GM19397 (cell line): Measurements from ENCODE around the gene DPF3.

Experiments used
- ATAC-seq: cut with Tn5 transposase; IDR thresholded peaks from one replicate; pipeline ENCODE4 v1.9.1; 2021; ENCODE audit warnings: mild to moderate bottlenecking, moderate library complexity; ENCODE audit not compliant: unreplicated experiment

Gene DPF3

DNA sequence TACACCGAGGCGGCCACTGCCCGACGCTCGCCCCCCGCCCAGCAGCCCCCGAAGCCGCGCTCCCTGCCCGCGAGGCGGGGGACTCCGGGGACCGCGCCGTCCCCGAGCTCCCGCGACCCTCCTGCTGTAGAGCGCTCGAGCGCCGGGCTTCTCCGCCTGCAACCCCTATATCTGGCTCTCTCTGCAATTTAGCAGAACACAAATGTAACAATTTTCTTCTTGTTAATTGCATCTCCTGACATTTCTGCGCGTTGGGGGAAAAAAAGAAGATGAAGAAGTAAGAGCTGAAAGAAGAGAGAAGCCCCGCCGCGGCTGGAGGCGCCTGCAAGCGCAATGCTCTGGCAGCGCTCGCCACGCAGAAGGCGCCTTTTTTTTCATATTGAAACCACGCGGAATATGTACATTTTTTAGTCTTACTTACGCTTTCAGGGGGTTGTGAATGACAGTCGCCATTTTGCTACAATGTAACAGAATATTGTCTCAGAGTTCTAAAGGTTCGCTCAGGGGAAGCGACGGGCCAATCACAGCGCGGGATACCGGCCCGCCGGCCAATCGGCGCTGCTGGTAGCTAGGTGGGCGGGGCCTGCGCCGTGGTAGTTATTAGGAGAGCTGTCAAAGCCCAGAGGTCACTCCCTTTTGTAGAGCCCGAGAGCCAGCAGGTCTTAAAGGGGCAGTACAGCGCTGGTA lies at the start of gene DPF3:
DPF3 (minus strand) TSS at position 466 of the 687 bp plus-strand sequence; CDS start at position 453, 13 bp downstream.
- ATAC-seq = peak; percentile 99

GRCh38 chr14:72942934-72943333 lies 49.0 kb upstream of the DPF3 start:
- ATAC-seq = no peak

GRCh38 chr14:72941286-72941985 lies 47.5 kb upstream of the DPF3 start:
- no peak for ATAC-seq

GRCh38 chr14:72939630-72940029 lies 45.7 kb upstream of the DPF3 start:
- ATAC-seq = no peak

- ATAC-seq = no peak
Measured at GRCh38 chr14:72932893-72933292, 39.0 kb upstream of the DPF3 start.

- ATAC-seq = no peak
Measured at GRCh38 chr14:72929316-72930080, 35.6 kb upstream of the DPF3 start.

DNA sequence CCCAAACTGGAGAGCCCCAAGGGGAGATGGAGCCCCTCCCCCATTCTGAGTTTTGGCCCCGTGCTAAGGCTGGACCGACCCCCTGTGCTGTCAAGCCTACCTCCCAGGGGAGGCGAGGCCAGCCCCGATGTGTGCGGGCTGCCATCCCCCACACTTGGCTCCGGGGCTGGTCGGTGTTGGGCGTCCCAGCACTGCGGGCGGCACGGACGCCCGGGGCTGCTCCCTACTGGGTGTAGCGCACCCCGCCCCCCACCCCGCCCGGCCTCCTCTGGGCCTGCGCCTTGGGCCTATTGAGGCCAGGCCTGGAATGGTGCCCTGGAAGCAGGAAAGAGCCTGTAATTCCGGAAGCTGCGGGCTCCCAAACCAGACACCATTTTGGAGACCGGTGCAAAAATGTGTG lies 35.0 kb upstream of the DPF3 start:
- no peak for ATAC-seq

GRCh38 chr14:72926292-72927028 lies 32.6 kb upstream of the DPF3 start, which contains the start of gene DCAF4:
TSS of gene DCAF4 (plus strand) at chr14:72926464. CDS start at chr14:72937979, 11,515 bp downstream.
- peak; percentile 96 for ATAC-seq

DNA sequence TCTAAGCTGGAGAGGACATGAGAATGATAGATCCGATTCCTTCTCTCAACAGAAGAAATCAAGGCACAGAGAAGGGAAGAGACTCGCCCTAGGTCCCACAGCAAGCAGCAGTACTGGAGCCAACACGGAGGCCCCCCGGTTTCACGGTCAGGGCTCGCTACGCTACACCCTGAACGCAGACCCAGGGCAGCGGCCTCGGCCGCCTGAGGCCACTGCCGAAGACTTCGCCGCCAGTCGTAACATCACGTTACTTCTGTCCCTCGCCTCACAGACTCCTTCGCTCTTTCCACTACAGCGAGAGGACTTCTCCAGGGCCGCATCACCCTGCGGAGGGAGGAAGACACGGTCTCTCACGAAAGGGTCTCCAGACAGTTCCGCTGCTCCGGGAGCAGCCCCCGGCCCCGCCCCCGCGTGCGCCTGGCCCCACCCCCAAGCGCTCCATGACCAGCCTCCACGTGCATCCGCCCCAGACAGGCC lies 32.0 kb upstream of the DPF3 start:
- peak; percentile 14 for ATAC-seq

DNA sequence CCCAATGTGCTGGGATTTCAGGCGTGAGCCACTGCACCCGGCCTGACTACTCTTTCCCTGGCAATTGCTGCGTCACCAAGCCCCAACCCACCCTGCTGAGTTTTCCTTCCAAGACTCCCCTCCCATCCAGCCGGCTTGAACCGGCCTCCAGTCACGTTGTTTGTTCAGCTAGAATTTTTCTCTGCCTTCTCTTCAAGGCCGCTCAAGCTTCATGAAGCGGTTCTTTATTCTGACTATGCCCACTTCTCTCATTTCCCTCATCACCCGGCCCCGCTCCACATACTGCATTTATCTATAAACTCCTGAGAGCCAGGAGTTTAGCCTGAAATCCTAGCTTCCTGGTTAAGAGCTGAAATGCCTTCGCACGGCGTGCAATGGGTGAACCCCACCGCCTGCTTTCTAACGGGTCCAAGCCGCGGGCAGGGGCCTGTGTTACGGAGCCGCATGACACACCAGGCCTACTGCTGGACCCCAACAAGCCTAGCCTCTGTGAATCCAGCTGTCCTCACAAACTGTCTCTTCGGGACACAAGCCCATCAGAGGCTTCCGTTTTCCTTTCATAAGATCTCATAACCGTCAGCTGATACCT lies 31.4 kb upstream of the DPF3 start:
- ATAC-seq = no peak

- no peak for ATAC-seq
Measured at GRCh38 chr14:72924337-72924736, 30.4 kb upstream of the DPF3 start.

GRCh38 chr14:72921396-72921795 lies 27.5 kb upstream of the DPF3 start:
- no peak for ATAC-seq

GRCh38 chr14:72920008-72920407 lies 26.1 kb upstream of the DPF3 start:
- no peak for ATAC-seq

- no peak for ATAC-seq
Measured at GRCh38 chr14:72917094-72917802, 23.3 kb upstream of the DPF3 start.

DNA sequence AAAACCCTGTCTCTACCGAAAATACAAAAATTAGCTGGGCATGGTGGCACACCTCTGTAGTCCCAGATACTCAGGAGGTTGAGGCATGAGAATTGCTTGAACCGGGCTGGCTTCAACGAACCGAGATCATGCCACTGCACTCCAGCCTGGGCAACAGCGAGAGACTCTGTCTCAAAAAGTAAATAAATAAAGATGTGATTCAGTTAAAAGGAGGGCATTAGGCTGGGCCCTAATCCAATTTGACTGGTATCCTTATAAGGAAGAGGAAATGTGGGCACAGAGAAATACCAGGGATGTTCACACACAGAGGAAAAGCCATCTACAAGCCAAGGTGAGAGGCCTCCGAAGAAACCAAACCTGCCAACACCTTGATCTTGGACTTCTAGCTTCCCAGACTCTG lies 22.3 kb upstream of the DPF3 start:
- no peak for ATAC-seq

DNA sequence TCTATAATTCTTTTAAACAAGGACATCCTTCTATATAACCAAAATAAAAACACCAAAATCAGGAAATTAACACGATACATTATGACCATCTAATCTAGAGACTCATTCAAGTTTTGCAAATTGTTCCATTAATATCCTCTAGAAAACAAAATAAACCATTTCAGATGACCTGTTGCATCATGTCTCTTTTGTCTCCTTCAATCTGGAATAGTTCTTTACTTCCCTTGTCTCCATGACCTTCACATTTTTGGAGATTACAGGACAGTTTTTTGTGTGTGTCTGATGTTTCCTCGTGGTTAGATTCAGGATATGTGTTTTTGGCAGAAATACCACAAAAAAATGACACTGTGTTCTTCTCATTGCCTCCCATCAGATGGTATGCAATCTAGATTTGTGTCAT lies 19.9 kb upstream of the DPF3 start:
- no peak for ATAC-seq

- no peak for ATAC-seq
Measured at GRCh38 chr14:72909163-72909562, 15.3 kb upstream of the DPF3 start.

DNA sequence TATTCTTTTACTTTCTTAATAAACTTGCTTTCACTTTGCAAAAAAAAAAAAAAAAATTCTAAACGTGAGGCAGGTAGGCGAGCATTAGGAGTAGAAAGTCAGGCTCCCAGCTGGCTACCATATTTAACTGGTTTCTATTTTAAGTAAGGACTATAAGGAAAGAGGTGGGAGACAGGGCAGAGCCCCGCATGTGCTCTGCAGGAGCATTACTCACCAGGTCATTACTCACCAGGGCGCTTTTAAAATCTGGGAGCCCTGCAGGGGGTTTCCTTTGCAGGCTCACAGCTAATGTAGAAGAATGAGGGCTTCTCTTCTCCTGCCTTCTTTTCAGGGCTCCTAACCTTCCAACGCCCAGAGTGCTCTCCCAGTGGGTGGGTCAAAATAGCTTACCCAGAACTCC lies 14.0 kb upstream of the DPF3 start:
- ATAC-seq = no peak

DNA sequence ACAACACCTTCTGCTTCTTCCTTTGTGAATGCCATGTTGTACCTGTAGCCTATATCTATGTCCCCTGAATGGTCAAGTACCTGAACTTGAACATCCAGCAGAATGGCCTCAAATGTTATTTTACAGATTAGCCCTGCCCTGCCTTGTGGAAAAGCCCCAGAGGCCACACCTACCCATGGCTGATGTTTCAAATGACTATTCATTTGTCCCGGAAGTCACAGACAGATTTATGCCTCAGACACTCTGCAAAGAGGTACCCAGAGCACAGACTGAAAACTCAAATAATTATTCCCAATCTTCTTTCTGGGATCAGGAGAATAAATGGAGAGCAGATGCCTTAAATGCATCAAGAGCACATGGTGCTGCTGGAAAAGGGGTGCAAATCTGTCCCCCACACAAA lies 13.0 kb upstream of the DPF3 start:
- no peak for ATAC-seq

DNA sequence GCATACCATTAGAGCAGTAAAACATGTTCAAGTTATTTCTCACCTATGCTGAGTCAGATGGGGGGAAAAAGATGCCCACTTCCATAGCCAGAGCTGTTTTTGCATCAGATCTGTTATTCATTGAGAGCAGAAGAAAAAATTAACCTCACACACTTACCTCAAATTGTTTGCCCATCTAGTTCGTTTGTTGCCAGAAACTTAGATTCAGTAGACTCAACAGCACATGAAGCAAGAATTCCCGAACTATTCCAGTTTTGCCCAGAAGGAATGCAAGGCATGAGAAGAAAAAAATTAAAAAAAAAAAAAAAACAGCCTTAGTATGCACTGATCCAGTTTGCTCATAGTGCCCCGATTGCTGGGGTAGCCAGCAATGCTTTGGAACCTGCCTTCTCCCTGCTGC lies 12.4 kb upstream of the DPF3 start:
- ATAC-seq = no peak
